Amniotic epithelial cell (primary cell): ENCODE measurements around the gene PTPN21.
"Not testable (repeated sequence)": the region's sequence is repeated elsewhere in the genome, so short reads cannot be mapped to it uniquely, and the experiment has no call there.

Experiments
- DNase-seq: peaks from one replicate; pipeline ENCODE4 v3.0.0-alpha.2; 2010; ENCODE audit warnings: low read depth

The PTPN21 gene

GRCh38 chr14:88551980-88552431, 2.8 kb downstream of the PTPN21 start:
- no peak for DNase-seq

- DNase-seq, result peak; percentile 81
Observed at GRCh38 chr14:88551094-88551870, 3.5 kb downstream of the PTPN21 start.

GRCh38 chr14:88550078-88550477, 4.7 kb downstream of the PTPN21 start:
- no peak for DNase-seq

GRCh38 chr14:88547386-88547780, 7.4 kb downstream of the PTPN21 start:
- DNase-seq, result no peak

GRCh38 chr14:88546621-88547385, 8.0 kb downstream of the PTPN21 start:
- no peak for DNase-seq

GRCh38 chr14:88545256-88545655, 9.6 kb downstream of the PTPN21 start:
- DNase-seq, result no peak

- no peak for DNase-seq
Observed at GRCh38 chr14:88542857-88543795, 11.7 kb downstream of the PTPN21 start.

GRCh38 chr14:88541324-88541723, 13.5 kb downstream of the PTPN21 start:
- DNase-seq, result no peak

- DNase-seq, result no peak
Observed at GRCh38 chr14:88535813-88536212, 19.0 kb downstream of the PTPN21 start.

- DNase-seq, result no peak
Observed at GRCh38 chr14:88535149-88535548, 19.7 kb downstream of the PTPN21 start.

GRCh38 chr14:88533064-88533602, 21.7 kb downstream of the PTPN21 start:
- DNase-seq, result peak; percentile 41

- DNase-seq, result not testable (repeated sequence)
Observed at GRCh38 chr14:88529889-88530288, 24.9 kb downstream of the PTPN21 start.

- no peak for DNase-seq
Observed at GRCh38 chr14:88522393-88522792, 32.4 kb downstream of the PTPN21 start.

- DNase-seq, result peak; percentile 27
Observed at GRCh38 chr14:88521818-88522217, 33.0 kb downstream of the PTPN21 start.

GRCh38 chr14:88519907-88520306, 34.9 kb downstream of the PTPN21 start:
- no peak for DNase-seq

GRCh38 chr14:88518592-88519512, 36.0 kb downstream of the PTPN21 start:
- DNase-seq, result peak; percentile 64

- no peak for DNase-seq
Observed at GRCh38 chr14:88516861-88517357, 37.9 kb downstream of the PTPN21 start.

- DNase-seq, result no peak
Observed at GRCh38 chr14:88515499-88516221, 39.1 kb downstream of the PTPN21 start.

- DNase-seq, result no peak
Observed at GRCh38 chr14:88507208-88507607, 47.6 kb downstream of the PTPN21 start.

GRCh38 chr14:88505621-88506020, 49.2 kb downstream of the PTPN21 start:
- no peak for DNase-seq
